ENCODE results near the gene HOXB9.

Gene HOXB9

GRCh38 chr17:48623583-48623982 lies 2.6 kb downstream of the HOXB9 start:
- DNase-seq, result no peak

- no peak for DNase-seq
Observed at GRCh38 chr17:48622857-48623256, 3.3 kb downstream of the HOXB9 start.

GRCh38 chr17:48621410-48622392 lies 4.5 kb downstream of the HOXB9 start:
- DNase-seq, result no peak

GRCh38 chr17:48620461-48621139 lies 5.6 kb downstream of the HOXB9 start:
- no peak for DNase-seq

GRCh38 chr17:48619826-48620449 lies 6.2 kb downstream of the HOXB9 start:
- DNase-seq, result no peak

- DNase-seq, result peak; percentile 75
Observed at GRCh38 chr17:48618256-48618896, 7.8 kb downstream of the HOXB9 start.

GRCh38 chr17:48617471-48618255 lies 8.5 kb downstream of the HOXB9 start:
- no peak for DNase-seq

- DNase-seq, result no peak
Observed at GRCh38 chr17:48616717-48617470, 9.3 kb downstream of the HOXB9 start.

- DNase-seq, result no peak
Observed at GRCh38 chr17:48615963-48616716, 10.0 kb downstream of the HOXB9 start.

- DNase-seq, result no peak
Observed at GRCh38 chr17:48615047-48615962, 10.9 kb downstream of the HOXB9 start, which contains the start of gene HOXB8. Gene HOXB8 (minus strand): TSS chr17:48615292. CDS start chr17:48614704, 588 bp downstream.

GRCh38 chr17:48613862-48614694 lies 12.1 kb downstream of the HOXB9 start:
- no peak for DNase-seq

- peak; percentile 35 for DNase-seq
Observed at GRCh38 chr17:48612854-48613691, 13.1 kb downstream of the HOXB9 start.

- DNase-seq, result no peak
Observed at GRCh38 chr17:48612456-48612853, 13.7 kb downstream of the HOXB9 start.

- DNase-seq, result no peak
Observed at GRCh38 chr17:48611681-48612455, 14.3 kb downstream of the HOXB9 start.

- DNase-seq, result no peak
Observed at GRCh38 chr17:48611213-48611612, 14.9 kb downstream of the HOXB9 start.

Data from CD4-positive, alpha-beta T cell treated with Interleukin-15 for 1 hour (primary cell).